Stimulated activated CD4-positive, alpha-beta T cell treated with anti-CD3 and anti-CD28 coated beads, TNF-alpha, amount 100 ng/mL, for 48 hours (primary cell): ENCODE measurements around the gene ERICH4.
"Not testable (repeated sequence)": the region's sequence is repeated elsewhere in the genome, so short reads cannot be mapped to it uniquely, and the experiment has no call there.

Experiments
- DNase-seq, 3 donors: peaks; one replicate each; pipeline ENCODE4 v3.0.0-alpha.2; 2020; ENCODE audit warnings: low read depth in 3 of 3

The ERICH4 gene

DNA sequence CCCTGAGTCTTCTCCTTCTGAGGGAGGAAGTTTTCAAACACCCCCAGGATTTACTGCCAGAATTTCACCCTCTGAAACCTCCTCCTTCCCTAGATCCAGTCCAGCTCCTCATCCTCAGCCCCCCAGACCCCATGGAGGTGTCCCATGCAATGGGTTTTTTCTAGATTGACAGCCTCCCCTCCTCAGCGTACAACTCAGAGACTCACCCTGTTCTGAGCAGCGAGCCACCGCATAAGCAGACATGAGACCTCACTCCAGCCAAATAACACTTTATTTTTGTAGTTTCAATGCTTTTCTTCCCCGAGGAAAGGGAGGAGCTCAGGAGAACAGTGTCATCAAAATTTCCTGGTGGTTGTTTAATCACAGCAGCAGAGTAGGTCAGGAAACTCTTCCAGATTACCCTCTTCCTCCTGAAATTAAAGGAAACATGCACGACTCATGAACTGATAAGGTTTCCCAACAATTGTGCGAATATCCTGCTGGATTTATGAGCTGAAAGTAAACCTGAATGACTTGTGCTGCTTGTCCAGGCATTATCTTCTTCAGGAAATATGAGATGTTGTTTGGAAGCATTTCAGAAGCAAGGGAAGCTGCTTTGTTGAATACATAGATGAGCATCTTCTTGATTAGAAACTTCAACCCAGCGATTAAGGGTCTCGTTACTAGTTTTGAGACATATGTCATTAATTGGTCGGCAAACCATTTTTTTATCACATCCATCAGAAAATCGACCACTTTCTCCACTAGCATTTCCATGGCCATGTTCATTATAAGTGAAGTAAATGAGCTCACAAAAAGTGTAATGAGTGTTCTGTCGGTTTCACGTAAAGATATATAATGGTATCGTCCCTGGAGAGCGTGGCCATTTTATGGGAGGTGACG lies 36.2 kb downstream of the ERICH4 start:
- no peak for DNase-seq

DNA sequence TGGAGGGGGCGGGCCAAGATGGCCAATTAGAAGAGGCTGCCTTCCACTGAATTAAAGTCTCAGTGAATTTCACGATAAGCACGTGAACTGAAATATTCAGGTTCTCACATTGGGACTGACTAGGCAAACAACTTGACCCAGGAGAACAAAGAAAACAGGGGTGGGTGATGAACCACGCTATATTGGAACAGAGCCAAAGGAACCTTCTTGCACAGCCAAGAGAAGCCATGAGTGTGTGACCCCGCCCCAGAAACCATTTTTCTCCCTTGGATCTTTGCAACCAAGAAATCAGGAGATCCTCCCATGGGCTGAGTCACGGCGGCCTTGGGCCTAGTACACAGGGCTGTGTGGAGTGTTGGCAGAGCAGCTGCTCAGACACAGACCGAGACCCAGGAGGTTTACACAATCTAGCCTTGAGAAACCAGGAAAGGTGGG lies 36.8 kb downstream of the ERICH4 start:
- no peak for DNase-seq

DNA sequence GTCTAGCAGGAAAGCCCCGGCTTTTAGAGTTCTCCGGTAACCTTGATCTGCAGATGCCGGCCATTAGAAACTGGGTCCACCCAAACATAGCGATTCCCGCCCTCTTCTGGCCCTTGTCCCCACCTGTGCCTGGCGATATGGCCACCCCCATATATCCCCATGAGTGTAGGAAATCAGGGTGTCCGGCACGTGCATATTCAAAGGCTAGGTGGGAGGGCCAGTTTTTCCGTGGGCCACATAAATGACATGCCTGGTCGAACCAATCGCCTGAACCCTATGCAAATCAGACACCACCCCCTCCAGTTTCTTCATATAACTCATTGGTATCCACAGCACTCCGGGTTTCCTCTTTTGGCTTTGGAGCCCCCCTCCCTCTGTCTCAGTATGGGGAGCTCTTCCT lies 37.4 kb downstream of the ERICH4 start:
- no peak for DNase-seq

DNA sequence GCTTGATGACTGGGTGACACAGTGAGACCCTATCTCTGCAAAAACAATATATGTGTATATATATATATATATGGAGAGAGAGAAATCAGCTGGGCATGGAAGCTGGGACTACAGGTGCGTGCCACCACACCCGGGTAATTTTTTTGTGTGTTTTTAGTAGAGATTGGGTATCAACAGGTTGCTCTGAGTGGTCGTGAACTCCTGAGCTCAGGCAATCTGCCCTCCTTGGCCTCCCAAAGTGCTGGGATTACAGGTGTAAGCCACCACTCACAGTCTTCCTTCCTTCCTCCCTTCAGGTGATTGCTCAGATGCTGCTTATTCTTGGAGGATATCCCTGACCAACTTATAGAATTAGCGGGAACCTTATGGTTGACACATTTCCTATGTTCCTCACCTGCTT lies 41.9 kb downstream of the ERICH4 start:
- DNase-seq: no peak

DNA sequence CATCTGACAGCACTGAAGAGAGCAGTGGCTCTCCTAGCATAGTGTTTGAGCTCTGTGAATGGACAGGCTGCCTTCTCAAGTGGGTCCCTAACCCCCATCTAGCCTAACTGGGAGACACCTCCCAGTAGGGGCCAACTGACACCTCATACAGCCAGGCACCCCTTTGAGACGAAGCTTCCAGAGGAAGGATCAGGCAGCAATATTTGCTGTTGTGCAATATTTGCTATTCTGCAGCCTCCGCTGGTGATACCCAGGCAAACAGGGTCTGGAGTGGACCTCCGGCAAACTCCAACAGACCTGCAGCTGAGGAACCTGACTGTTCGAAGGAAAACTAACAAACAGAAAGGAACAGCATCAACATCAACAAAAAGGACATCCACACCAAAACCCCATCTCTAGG lies 44.0 kb downstream of the ERICH4 start:
- not testable (repeated sequence) for DNase-seq

DNA sequence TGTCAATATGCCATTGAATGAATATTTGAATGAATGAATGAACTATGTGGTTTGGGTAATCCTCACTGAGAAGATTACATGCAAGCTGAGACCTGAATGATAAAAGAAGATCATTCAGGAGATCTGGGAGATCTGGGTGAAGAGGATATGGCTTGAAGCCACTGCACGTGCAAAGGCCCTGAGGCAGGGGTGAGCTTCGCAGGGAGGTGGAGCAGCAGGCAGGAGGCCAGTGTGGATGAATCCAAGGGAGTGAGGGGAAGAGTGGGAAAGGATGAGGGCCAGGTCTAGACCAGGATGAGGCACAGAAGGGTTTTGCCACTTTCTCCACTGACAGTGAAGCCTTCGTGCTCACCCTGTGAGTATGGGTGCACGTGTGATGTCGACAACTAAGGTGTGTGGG lies 49.9 kb downstream of the ERICH4 start:
- DNase-seq: no peak
